NCI-H1930 (cell line): Measurements from ENCODE around the gene PDSS2.
"Not testable (repeated sequence)": the region's sequence is repeated elsewhere in the genome, so short reads cannot be mapped to it uniquely, and the experiment has no call there.

ENCODE experiments used
- DNase-seq, 2 experiments: peaks; one replicate each; lab custom pipeline; 2025; lab: John Stamatoyannopoulos, UW

Gene PDSS2

GRCh38 chr6:107475360-107475759 lies 16.0 kb upstream of the PDSS2 start:
- not testable (repeated sequence) for DNase-seq

DNA sequence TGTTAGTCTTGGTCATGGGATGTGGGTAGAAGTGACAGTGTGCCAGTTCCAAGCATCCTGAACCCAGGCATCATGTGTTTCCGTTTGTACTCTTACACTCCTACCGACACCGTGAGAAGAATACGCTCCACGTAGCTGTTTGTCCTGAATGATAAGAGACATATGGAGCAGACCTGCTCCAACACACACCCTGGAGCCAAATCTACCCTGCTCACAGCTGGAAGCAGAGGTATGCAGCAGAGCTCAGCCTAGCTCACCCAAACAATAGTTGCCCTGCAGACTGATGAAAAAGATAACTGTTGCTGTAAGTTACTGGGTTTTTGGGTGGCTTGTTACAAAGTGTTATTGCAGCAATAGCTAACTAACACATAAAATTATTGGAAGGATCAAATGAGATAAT lies 14.3 kb upstream of the PDSS2 start:
- no peak for DNase-seq

DNA sequence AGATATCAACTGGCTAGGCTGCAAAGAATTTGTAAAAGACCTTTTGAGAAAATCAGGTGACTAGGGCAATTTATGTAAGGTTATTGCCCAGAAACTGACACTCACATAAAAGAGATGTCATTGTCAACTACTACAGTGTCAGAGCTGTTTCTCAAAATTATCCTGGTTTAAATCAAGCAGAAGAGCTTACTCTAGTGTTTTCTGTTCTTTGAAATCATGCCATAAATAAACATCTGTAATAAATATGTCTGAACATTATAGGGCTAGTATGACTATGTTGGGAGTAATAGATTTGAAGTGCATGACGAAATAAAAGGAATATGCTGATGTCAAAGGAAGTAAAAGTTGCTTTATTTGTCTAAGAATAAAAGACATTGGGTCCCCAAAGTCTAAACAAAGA lies 11.0 kb upstream of the PDSS2 start:
- no peak for DNase-seq

DNA sequence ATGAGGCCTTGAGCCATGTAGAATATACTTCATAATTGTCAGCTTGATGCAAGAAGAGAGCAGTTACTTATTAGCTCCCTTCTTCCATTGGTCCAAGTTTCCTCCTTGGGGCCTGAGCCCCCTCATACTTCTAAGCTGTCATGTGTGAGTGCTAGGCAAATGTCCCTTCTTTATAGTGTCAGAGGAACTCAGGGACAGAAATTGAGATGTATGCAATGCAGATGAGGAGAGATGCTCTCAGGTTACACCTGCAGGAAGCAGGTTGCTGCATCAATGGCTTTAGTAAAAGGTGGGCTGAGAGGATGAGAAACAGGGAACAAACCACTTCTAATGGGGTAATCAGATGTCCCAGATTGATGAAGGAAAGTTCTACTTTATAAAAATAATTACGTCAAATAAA lies 6.7 kb upstream of the PDSS2 start:
- no peak for DNase-seq

DNA sequence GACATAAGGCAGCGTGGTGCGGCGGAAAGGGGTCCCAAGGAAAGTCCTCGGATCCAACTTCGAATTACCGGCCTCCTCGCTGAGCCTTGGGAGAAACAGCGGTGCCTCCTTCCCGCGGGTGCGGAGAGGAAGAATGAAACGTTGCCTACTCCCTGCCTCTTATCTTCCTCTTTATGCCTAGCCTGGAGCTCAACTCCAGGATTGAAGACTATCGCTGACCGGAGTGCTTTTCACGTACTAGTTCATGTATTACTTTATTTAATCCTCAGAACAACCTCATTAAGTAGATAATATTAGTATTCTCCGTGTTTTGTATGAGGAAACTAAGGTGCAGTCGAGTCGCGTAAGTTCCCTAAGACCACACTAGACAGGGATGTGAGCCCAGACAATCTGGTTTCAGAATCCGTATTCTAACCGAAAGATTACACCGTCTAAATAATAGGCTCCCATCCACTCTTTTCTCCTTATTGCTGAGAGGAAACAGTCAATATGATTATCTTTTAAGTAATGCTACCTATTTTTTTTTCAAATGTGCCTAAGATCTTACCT lies 793 bp upstream of the PDSS2 start:
- no peak for DNase-seq

DNA sequence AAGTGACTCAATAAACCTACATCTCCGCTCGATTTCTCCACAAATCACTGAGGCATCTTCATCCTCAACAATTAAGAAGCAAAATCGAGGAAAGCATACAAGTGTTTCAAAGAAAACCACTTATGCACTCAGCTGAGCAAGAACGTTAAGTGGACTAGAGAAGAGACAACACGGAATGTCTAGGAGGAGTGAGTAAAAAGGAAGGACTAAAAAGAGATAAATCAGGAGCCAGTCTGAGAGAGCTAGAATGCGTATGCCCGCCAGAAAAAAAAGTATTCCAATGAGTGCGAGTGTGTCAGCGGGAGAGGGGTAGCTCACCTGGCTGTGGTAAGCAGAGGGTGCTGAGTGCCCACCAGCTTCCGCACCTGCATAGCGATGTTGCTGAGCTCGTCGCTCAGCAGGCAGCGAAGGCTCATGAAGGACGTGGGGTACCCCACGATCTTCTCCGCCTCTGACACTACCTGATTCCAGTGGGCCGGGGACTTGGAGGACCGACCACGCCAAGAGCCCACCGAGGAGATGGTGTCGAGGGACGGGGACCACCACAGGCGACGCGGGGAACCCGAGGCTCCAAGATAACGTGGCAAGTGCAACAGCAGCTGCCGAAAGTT lies 587 bp downstream of the PDSS2 start:
- no peak for DNase-seq

DNA sequence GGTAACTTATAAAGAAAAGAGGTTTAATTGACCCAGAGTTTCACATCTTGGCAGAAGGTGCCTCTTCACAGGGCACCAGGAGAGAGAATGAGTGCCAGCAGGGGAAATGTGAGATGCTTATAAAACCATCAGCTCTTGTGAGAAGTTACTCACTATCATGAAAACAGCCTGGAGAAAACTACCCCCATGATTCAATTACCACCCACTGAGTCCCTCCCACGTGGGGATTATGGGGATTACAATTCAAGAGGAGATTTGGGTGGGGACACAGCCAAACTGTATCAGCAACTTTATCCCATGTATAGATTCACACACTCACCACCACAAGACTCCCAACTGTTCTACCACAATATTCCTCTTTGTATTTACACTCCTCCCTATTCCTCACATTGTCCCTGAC lies 10.6 kb downstream of the PDSS2 start:
- DNase-seq, result no peak

DNA sequence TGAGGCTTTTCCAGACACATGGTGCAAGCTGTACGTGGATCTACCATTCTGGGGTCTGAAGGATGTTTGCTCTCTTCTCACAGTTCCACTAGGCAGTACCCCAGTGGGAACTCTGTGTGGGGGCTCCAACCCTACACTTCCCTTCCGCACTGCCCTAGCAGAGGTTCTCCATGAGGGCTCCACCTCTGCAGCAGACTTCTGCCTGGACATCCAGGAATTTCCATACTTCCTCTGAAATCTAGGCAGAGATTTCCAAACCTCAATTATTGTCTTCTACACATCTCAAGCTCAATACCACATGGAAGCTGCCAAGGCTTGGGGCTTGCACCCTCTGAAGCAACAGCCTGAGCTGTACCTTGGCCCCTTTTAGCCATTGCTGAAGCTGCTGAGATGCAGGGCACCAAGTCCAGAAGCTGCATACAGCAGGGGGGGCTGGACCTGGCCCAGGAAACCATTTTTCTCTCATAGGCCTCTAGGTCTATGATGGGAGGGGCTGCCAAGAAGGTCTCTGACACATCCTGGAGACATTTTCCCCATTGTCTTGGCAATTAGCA lies 11.6 kb downstream of the PDSS2 start:
- DNase-seq, result no peak

DNA sequence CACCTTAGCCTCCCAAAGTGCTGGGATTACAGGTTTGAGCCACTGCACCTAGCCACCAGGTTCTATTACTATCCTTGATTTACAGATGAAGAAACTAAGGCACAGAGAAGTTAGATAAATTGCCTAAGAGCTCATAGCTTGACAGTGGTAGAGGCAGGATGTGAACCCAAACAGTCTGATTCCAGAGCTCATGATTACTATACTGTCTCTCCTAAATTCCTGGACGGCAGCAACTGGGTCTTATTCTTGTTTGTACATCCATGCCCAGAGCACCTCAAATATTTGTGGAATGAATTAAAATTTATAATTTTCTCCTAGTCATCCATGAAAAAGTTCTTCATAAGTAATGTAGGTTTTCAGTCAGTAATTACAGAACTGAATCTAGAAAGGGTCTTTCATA lies 15.1 kb downstream of the PDSS2 start:
- DNase-seq, result no peak

- DNase-seq, result no peak
Measured at GRCh38 chr6:107443608-107444267, 15.6 kb downstream of the PDSS2 start.

DNA sequence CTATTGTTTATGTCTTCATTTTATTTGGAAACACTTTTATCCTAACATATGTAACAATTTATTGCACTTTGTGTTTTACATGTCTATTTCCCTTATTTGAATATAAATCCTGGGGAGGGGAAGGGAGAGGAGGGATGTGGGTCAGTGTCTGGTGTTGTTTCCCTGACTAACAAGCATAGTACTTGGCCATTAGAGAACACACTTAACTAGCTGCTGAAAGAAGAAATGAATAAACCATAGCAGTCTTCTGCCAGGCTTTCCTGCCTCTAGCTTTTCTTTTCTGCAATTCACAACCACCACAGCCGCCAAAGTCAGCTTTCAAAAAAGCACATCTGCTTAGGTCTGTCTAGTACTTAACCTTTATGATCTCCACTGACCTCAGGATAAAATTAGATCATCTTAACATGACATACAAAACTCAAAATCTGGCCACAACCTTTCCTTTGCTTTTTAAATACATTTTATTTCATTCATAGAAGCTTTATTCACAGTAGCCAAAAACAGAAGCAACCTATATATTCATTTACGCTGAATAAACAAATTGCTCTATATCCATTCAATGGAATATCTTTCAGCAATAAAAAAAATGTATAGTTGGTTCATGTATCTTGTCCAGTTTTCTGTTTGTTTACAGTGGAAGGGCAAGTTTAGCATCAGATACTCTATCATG lies 16.3 kb downstream of the PDSS2 start:
- no peak for DNase-seq

GRCh38 chr6:107441682-107442081 lies 17.7 kb downstream of the PDSS2 start:
- no peak for DNase-seq

GRCh38 chr6:107440936-107441335 lies 18.4 kb downstream of the PDSS2 start:
- DNase-seq, result no peak

DNA sequence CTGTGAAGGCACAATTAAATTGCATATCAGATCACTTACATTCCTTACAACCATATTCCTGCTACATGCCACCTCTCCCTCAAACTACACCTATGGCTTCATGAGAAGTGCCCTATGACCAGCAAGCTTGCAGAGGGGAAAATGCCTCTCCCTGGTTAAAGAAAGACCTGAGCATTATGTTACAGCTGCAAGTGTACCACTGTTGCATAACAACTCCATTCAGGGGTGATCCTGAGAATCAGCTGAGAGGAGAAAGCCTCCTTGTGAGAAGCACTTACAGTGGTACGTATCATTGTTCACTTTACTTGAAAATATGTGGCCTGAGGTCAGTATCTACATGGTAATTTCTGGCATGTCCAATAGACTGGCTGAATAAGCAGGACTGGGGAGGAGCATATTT lies 20.0 kb downstream of the PDSS2 start:
- no peak for DNase-seq

- DNase-seq, result no peak
Measured at GRCh38 chr6:107437691-107438090, 21.7 kb downstream of the PDSS2 start.

DNA sequence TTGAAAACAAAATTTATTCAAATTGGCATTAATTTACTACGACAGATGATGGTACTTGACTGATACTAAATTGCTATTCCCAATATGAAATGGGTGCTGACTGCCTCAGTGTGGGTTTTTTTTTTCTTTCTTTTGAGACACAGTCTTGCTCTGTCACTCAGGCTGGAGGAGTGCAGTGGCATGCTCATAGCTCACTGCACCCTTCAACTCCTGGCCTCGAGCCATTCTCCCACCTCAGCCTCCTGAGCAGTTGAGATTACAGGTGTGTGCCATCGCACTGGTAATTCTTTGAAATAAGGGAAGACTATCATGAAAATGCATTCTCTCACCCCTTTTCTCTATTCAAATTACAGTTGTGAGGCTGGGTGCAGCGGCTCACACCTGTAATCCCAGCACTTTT lies 22.5 kb downstream of the PDSS2 start:
- no peak for DNase-seq

DNA sequence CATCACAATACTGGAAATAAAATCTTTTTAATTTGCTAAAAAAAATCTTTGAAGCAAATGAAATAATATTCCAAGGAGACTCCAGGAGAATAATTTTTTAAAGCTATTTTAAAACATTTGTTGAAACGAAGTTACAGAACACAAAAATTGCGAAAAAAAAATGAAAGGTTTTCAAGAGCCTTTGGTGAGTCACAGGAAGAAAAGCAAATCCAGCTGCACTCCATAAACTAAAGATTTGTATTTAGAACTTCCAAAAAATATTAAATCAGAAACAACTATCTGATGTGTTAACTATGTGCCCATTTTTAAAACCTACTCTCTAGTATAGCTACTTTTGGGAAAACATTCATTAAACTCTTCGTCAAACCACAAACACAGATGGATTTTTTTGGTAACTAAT lies 23.6 kb downstream of the PDSS2 start:
- no peak for DNase-seq

DNA sequence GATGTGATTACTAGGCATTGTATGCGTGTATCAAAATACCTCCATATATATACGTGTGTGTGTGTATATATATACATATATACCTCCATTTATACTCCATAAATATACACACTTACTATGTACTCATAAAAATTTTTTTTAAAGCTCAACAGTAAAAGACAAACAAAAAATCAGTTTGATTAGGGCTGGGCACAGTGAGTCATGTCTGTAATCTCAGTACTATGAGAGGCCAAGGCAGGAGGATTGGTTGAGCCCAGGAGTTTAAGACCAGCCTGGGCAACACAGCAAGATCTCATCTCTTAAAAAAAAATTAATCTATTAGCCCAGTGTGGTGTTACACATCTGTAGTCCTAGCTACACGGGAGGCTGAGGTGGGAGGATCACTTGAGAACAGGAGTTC lies 24.6 kb downstream of the PDSS2 start:
- no peak for DNase-seq

DNA sequence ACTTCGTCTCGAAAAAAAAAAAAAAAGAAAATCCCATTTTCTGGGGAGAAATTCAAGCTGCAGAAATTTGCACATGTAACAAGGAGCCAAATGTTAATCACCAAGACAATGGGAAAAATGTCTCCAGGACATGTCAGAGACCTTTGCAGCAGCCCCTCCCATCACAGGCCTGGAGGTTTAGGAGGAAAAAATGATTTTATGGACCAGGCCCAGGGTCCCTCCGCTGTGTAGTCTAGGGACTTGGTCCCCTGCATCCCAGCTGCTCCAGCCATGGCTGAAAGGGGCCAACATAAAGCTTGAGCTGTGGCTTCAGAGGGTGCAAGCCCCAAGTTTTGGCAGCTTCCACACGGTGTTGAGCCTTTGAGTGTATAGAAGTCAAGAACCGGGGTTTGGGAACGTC lies 33.4 kb downstream of the PDSS2 start:
- DNase-seq, result not testable (repeated sequence)

DNA sequence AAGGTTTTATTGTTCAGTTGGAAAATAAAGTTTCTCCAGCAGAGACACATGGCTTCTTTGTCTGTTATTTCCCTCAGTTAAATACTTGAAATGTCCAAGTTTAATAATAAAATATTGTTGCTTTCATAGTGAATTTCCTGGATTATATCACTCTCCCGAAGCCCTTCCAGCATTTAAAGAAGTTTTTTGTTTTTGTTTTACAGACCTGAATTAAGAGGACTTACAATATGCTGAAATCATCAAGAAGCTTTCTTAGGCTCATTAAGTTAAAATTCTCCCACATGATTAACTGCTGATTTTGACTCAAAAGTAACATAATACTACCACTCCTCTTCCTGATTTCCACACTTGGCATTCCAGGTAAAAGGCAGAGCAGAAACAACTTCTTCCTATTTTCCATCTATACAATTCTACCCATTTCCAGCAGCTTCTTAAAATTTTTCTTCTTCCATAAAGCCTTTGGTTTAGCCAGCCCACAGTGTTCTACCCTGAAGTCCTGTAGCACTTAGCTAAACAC lies 35.8 kb downstream of the PDSS2 start:
- DNase-seq, result no peak

DNA sequence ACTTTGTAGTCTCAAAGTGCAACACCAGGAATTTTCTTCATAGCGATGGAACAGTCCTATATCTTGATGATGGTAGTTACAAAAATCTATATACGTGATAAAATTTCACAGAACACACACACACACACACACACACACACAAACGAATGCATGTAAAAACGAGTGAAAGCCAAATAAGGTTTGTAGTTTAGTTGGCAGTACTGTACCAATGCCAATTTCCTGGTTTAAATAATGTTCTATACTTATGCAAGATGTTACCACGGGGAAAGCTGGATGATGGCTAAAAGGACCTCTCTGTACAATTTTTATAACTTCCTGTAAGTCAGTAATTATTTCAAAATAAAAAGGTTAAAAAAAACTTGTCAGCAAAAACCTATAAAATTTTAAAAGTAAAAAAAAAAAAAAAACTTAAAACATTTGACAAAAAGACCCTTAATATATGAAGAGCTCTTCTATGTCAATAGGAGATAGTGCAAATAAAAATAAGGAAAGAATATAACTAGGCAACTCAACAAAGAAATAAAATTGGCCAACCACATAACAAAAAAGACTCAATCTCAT lies 37.6 kb downstream of the PDSS2 start:
- DNase-seq, result no peak

- no peak for DNase-seq
Measured at GRCh38 chr6:107419733-107420132, 39.6 kb downstream of the PDSS2 start.
